ENCODE results near the gene TECTB. TPM values are rescaled to one million over a fixed set of nuclear protein-coding genes. Genes with fewer than 3 reads are reported as not detected.

TECTB gene
- total RNA-seq, 1 donor from 2014 or later = not detected

GRCh38 chr10:112313911-112314310 is 30.7 kb downstream of the TECTB start:
- H3K9me3 ChIP-seq (ENCODE audit: insufficient read depth, low read depth, low read length) = no peaks in the 10 kb centered on the region
- no peak overlapping the region for H3K9ac ChIP-seq (ENCODE audit: low read length)
- TF ChIP-seq, protein P1, sequence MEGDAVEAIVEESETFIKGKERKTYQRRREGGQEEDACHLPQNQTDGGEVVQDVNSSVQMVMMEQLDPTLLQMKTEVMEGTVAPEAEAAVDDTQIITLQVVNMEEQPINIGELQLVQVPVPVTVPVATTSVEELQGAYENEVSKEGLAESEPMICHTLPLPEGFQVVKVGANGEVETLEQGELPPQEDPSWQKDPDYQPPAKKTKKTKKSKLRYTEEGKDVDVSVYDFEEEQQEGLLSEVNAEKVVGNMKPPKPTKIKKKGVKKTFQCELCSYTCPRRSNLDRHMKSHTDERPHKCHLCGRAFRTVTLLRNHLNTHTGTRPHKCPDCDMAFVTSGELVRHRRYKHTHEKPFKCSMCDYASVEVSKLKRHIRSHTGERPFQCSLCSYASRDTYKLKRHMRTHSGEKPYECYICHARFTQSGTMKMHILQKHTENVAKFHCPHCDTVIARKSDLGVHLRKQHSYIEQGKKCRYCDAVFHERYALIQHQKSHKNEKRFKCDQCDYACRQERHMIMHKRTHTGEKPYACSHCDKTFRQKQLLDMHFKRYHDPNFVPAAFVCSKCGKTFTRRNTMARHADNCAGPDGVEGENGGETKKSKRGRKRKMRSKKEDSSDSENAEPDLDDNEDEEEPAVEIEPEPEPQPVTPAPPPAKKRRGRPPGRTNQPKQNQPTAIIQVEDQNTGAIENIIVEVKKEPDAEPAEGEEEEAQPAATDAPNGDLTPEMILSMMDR (IDR thresholded peaks at IDR 0.05; ENCODE audit: insufficient read depth, low read depth, low read length) = no peak
- no peak for TF ChIP-seq EZH2 (IDR thresholded peaks at IDR 0.05; ENCODE audit: insufficient read depth, low read length)
- H4K20me1 ChIP-seq (ENCODE audit: insufficient read depth, low read length) = no peaks in the 10 kb centered on the region
- H3K79me2 ChIP-seq (ENCODE audit: insufficient read depth, low read length) = no peaks in the 10 kb centered on the region
- Mint-ChIP-seq H3K4me3 (ENCODE audit: unreplicated experiment) (no peak overlapping the region), H3K27me3 (ENCODE audit: low read depth, unreplicated experiment) (peaks cover 10% of the 10 kb centered on the region), H3K4me1 (ENCODE audit: low read depth, unreplicated experiment) (no peaks in the 10 kb centered on the region), H3K9me3 (ENCODE audit: unreplicated experiment) (no peaks in the 10 kb centered on the region), H3K27ac (ENCODE audit: unreplicated experiment) (no peak overlapping the region), H3K36me3 (ENCODE audit: low read depth, unreplicated experiment) (no peaks in the 10 kb centered on the region)
- H3K27me3 ChIP-seq (ENCODE audit: insufficient read depth, low read length) = peaks cover 6% of the 10 kb centered on the region
- no peak overlapping the region for H2AFZ ChIP-seq (ENCODE audit: low read depth, low read length)
- H3K36me3 ChIP-seq (ENCODE audit: insufficient read depth, low read length) = no peaks in the 10 kb centered on the region
- no peak for DNase-seq (ENCODE audit: low read depth)
- no peak for FAIRE-seq
- H3K4me3 ChIP-seq (ENCODE audit: insufficient read depth, low read depth, low read length) = no peak overlapping the region
- H3K27ac ChIP-seq (ENCODE audit: low read depth, low read length) = no peak overlapping the region
- no peak overlapping the region for H3K4me2 ChIP-seq (ENCODE audit: low read length)
- no peaks in the 10 kb centered on the region for H3K4me1 ChIP-seq (ENCODE audit: insufficient read depth, low read length)

GRCh38 chr10:112314822-112315474 is 31.7 kb downstream of the TECTB start:
- no peak overlapping the region for H3K9ac ChIP-seq (ENCODE audit: low read length)

More at GRCh38 chr10:112314822-112315474, 31.7 kb downstream of the TECTB start:
- no peaks in the 10 kb centered on the region for H3K36me3 Mint-ChIP-seq (ENCODE audit: low read depth, unreplicated experiment)
- peaks cover 9% of the 10 kb centered on the region for H3K27me3 Mint-ChIP-seq (ENCODE audit: low read depth, unreplicated experiment)
- DNase-seq (ENCODE audit: low read depth) (peak; percentile 49), FAIRE-seq (peak; percentile 72)
- Histone ChIP-seq H3K4me1 (ENCODE audit: insufficient read depth, low read length) (no peaks in the 10 kb centered on the region), H3K27me3 (ENCODE audit: insufficient read depth, low read length) (peaks cover 6% of the 10 kb centered on the region), H3K79me2 (ENCODE audit: insufficient read depth, low read length) (no peaks in the 10 kb centered on the region), H3K36me3 (ENCODE audit: insufficient read depth, low read length) (no peaks in the 10 kb centered on the region), H3K4me3 (ENCODE audit: insufficient read depth, low read depth, low read length) (no peak overlapping the region), H2AFZ (ENCODE audit: low read depth, low read length) (no peak overlapping the region), H3K9me3 (ENCODE audit: insufficient read depth, low read depth, low read length) (no peaks in the 10 kb centered on the region), H3K4me2 (ENCODE audit: low read length) (no peak overlapping the region), H3K27ac (ENCODE audit: low read depth, low read length) (no peak overlapping the region), H4K20me1 (ENCODE audit: insufficient read depth, low read length) (no peaks in the 10 kb centered on the region)
- H3K4me3 Mint-ChIP-seq (ENCODE audit: unreplicated experiment) = no peak overlapping the region
- no peak for TF ChIP-seq EZH2 (IDR thresholded peaks at IDR 0.05; ENCODE audit: insufficient read depth, low read length)
- TF ChIP-seq, protein P1 (IDR thresholded peaks at IDR 0.05; ENCODE audit: insufficient read depth, low read depth, low read length) = peak; percentile 87
- no peak overlapping the region for H3K27ac Mint-ChIP-seq (ENCODE audit: unreplicated experiment)
- H3K9me3 Mint-ChIP-seq (ENCODE audit: unreplicated experiment) = no peaks in the 10 kb centered on the region
- no peaks in the 10 kb centered on the region for H3K4me1 Mint-ChIP-seq (ENCODE audit: low read depth, unreplicated experiment)
